Tibial nerve (tissue), 4 donors: ENCODE results near the gene GRIK4. TPM values are rescaled to one million over a fixed set of nuclear protein-coding genes. Genes with fewer than 3 reads are reported as not detected.

Experiments used
- DNase-seq, 2 donors: peaks; one replicate each; pipeline ENCODE4 v3.0.0-alpha.2; 2019; ENCODE audit warnings: low spot score in 2 of 2
- H3K27ac ChIP-seq, 4 donors: fragments of 200-600 bp; sonication (generic) in 3 of 4; one replicate each; pipeline ENCODE4 v1.5.1; 2017 to 2019; ENCODE audit warnings: mild to moderate bottlenecking in 1 of 4
- H3K27me3 ChIP-seq, 2 donors: fragments of 200-600 bp; sonication (generic) in 1 of 2; one replicate each; pipeline versions ENCODE4 v1.5.1 to v1.6.0; 2017 to 2019
- H3K36me3 ChIP-seq, 3 donors: fragments of 200-600 bp; sonication (generic); one replicate each; pipeline ENCODE4 v1.5.1; 2018 to 2019
- H3K4me1 ChIP-seq, 4 donors: fragments of 200-600 bp; sonication (generic) in 3 of 4; one replicate each; pipeline ENCODE4 v1.5.1; 2017 to 2019
- H3K4me3 ChIP-seq, 4 donors: fragments of 200-600 bp; sonication (generic) in 3 of 4; one replicate each; pipeline ENCODE4 v1.5.1; 2017 to 2019; ENCODE audit warnings: mild to moderate bottlenecking in 1 of 4, moderate library complexity in 1 of 4
- H3K9me3 ChIP-seq, 4 donors: fragments of 200-600 bp; sonication (generic) in 3 of 4; one replicate each; pipeline ENCODE4 v1.5.1; 2017 to 2019
- CTCF ChIP-seq, 5 experiments: fragments of 200-600 bp in 3 of 5; fragments of 450-650 bp in 2 of 5; sonication (generic) in 3 of 5; IDR thresholded peaks; one replicate each; pipeline ENCODE4 v1.5.1; 2016 to 2019; ENCODE audit warnings: antibody characterized with exemption in 5 of 5, mild to moderate bottlenecking in 3 of 5, moderate library complexity in 2 of 5
- EP300 ChIP-seq, 2 donors: sonication (generic); formaldehyde crosslinking; IDR thresholded peaks; one replicate each; pipeline ENCODE4 v1.6.1; 2017; ENCODE audit warnings: antibody characterized with exemption in 2 of 2, mild to moderate bottlenecking in 1 of 2
- POLR2A ChIP-seq, 2 donors: fragments of 450-650 bp; IDR thresholded peaks; one replicate each; pipeline ENCODE4 v1.6.1; 2017; ENCODE audit warnings: antibody characterized with exemption in 2 of 2, mild to moderate bottlenecking in 2 of 2, moderate library complexity in 2 of 2
- WGBS, 2 donors: methylation state at CpG; one replicate each; pipeline ENCODE4 v1.1.5; 2018; 5-methylcytosine and 5-hydroxymethylcytosine counted together
- total RNA-seq, 4 donors: library from RNA; depleted of rRNA; stranded (reverse); fragments of >200 nt; gene quantifications; one replicate each; pipeline ENCODE4 v1.1.0, GENCODE V29; 2016

The GRIK4 gene
- total RNA-seq, 4 donors from 2014 or later: 0.22 to 0.98 TPM; not detected in 2

GRCh38 chr11:120958185-120958584 is 446.6 kb downstream of the GRIK4 start:
- H3K36me3 ChIP-seq: no peaks in the 10 kb centered on the region
- no peaks in the 10 kb centered on the region for H3K4me1 ChIP-seq
- no peak for TF ChIP-seq POLR2A (IDR thresholded peaks at IDR 0.05)
- TF ChIP-seq CTCF (IDR thresholded peaks at IDR 0.05): no peak
- TF ChIP-seq EP300 (IDR thresholded peaks at IDR 0.05): no peak
- no peak for DNase-seq
- no peak overlapping the region for H3K27ac ChIP-seq
- no peak overlapping the region for H3K4me3 ChIP-seq
- H3K27me3 ChIP-seq: no peaks in the 10 kb centered on the region
- WGBS, 2 donors: 86 to 91% methylated on average over 14 of the region's 14 CpGs
- H3K9me3 ChIP-seq: no peaks in the 10 kb centered on the region

- no peak for DNase-seq
- H3K27ac ChIP-seq: no peak overlapping the region
- H3K36me3 ChIP-seq: no peaks in the 10 kb centered on the region
- WGBS, 2 donors: 61 to 69% methylated on average over 3 of the region's 3 CpGs
- H3K4me3 ChIP-seq: no peak overlapping the region
- H3K9me3 ChIP-seq: no peaks in the 10 kb centered on the region
- TF ChIP-seq POLR2A (IDR thresholded peaks at IDR 0.05) (no peak), CTCF (IDR thresholded peaks at IDR 0.05) (no peak), EP300 (IDR thresholded peaks at IDR 0.05) (no peak)
- no peaks in the 10 kb centered on the region for H3K4me1 ChIP-seq
- H3K27me3 ChIP-seq: no peaks in the 10 kb centered on the region
Observed at GRCh38 chr11:120959189-120959588, 447.6 kb downstream of the GRIK4 start.

GRCh38 chr11:120964857-120965256 is 453.3 kb downstream of the GRIK4 start:
- TF ChIP-seq POLR2A (IDR thresholded peaks at IDR 0.05): no peak
- no peak for TF ChIP-seq CTCF (IDR thresholded peaks at IDR 0.05)
- TF ChIP-seq EP300 (IDR thresholded peaks at IDR 0.05): no peak
- Histone ChIP-seq H3K9me3 (no peaks in the 10 kb centered on the region), H3K27me3 (no peaks in the 10 kb centered on the region), H3K4me3 (no peak overlapping the region), H3K36me3 (no peaks in the 10 kb centered on the region), H3K27ac (no peak overlapping the region), H3K4me1 (no peaks in the 10 kb centered on the region)
- WGBS, 2 donors: 80 to 82% methylated on average over 1 of the region's 1 CpG
- no peak for DNase-seq

- H3K27me3 ChIP-seq: no peaks in the 10 kb centered on the region
- H3K4me3 ChIP-seq: no peak overlapping the region
- H3K27ac ChIP-seq: no peak overlapping the region
- DNase-seq: no peak
- TF ChIP-seq POLR2A (IDR thresholded peaks at IDR 0.05) (no peak), EP300 (IDR thresholded peaks at IDR 0.05) (no peak), CTCF (IDR thresholded peaks at IDR 0.05) (no peak)
- H3K36me3 ChIP-seq: no peaks in the 10 kb centered on the region
- H3K4me1 ChIP-seq: no peaks in the 10 kb centered on the region
- 90% methylated on average over 14 of the region's 14 CpGs for WGBS, 2 donors
- H3K9me3 ChIP-seq: no peaks in the 10 kb centered on the region
Observed at GRCh38 chr11:120966840-120967239, 455.3 kb downstream of the GRIK4 start.

- H3K27me3 ChIP-seq: no peaks in the 10 kb centered on the region
- H3K36me3 ChIP-seq: no peaks in the 10 kb centered on the region
- H3K4me1 ChIP-seq: no peaks in the 10 kb centered on the region
- H3K27ac ChIP-seq: no peak overlapping the region
- WGBS, 2 donors: 79 to 89% methylated on average over 6 of the region's 6 CpGs
- no peak overlapping the region for H3K4me3 ChIP-seq
- DNase-seq: no peak
- TF ChIP-seq EP300 (IDR thresholded peaks at IDR 0.05) (no peak), POLR2A (IDR thresholded peaks at IDR 0.05) (no peak), CTCF (IDR thresholded peaks at IDR 0.05) (no peak)
- H3K9me3 ChIP-seq: no peaks in the 10 kb centered on the region
Observed at GRCh38 chr11:120969993-120970392, 458.4 kb downstream of the GRIK4 start.
